Measurements from ENCODE around the gene REEP5. TPM values are rescaled to one million over a fixed set of nuclear protein-coding genes. Genes with fewer than 3 reads are reported as not detected.

The REEP5 gene
- total and polyA plus RNA-seq, 2 donors from 2014 or later: 132 to 157 TPM

DNA sequence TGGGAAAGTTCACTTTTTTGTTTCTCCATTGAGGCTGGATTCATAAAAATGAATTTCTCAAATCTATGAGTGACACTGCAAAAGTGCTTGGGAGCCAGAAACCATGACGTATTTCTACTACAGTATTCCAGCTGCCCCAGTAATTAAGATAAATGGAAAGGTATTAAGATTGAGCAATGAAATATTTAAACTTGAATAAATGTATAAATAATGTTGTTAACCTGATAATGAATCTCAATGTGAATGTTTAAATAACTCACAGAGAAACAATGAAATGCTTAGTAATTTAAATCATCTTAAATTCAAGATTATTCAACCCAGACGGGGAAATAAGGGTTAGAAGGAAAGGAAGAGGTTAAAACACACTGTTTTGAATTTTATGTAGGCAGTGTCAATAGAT lies 72.1 kb downstream of the REEP5 start:
- Histone ChIP-seq H3K4me3 (ENCODE audit: low read length in 3 of 3) (no peak overlapping the region), H3K27me3 (ENCODE audit: control insufficient read depth, insufficient read depth, low read length) (no peaks in the 10 kb centered on the region), H3K36me3 (ENCODE audit: control insufficient read depth in 2 of 3, insufficient read depth in 3 of 3, low read length in 3 of 3) (no peaks in the 10 kb centered on the region), H3K27ac (ENCODE audit: low read depth in 2 of 2, low read length in 2 of 2) (no peak overlapping the region), H3K9ac (ENCODE audit: low read length in 3 of 3) (no peak overlapping the region), H3K9me3 (ENCODE audit: control insufficient read depth in 2 of 3, insufficient read depth in 1 of 3, low read length in 3 of 3) (no peaks in the 10 kb centered on the region), H3K4me1 (ENCODE audit: control insufficient read depth in 2 of 3, insufficient read depth in 2 of 3, low read depth in 1 of 3, low read length in 3 of 3) (no peaks in the 10 kb centered on the region)
- TF ChIP-seq, protein P1, sequence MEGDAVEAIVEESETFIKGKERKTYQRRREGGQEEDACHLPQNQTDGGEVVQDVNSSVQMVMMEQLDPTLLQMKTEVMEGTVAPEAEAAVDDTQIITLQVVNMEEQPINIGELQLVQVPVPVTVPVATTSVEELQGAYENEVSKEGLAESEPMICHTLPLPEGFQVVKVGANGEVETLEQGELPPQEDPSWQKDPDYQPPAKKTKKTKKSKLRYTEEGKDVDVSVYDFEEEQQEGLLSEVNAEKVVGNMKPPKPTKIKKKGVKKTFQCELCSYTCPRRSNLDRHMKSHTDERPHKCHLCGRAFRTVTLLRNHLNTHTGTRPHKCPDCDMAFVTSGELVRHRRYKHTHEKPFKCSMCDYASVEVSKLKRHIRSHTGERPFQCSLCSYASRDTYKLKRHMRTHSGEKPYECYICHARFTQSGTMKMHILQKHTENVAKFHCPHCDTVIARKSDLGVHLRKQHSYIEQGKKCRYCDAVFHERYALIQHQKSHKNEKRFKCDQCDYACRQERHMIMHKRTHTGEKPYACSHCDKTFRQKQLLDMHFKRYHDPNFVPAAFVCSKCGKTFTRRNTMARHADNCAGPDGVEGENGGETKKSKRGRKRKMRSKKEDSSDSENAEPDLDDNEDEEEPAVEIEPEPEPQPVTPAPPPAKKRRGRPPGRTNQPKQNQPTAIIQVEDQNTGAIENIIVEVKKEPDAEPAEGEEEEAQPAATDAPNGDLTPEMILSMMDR (IDR thresholded peaks at IDR 0.05; ENCODE audit: borderline replicate concordance, extremely low read depth, insufficient read depth): no peak
- no peak for FAIRE-seq
- DNase-seq: no peak
- intact Hi-C loops (cut with DNase I): no loop called here

DNA sequence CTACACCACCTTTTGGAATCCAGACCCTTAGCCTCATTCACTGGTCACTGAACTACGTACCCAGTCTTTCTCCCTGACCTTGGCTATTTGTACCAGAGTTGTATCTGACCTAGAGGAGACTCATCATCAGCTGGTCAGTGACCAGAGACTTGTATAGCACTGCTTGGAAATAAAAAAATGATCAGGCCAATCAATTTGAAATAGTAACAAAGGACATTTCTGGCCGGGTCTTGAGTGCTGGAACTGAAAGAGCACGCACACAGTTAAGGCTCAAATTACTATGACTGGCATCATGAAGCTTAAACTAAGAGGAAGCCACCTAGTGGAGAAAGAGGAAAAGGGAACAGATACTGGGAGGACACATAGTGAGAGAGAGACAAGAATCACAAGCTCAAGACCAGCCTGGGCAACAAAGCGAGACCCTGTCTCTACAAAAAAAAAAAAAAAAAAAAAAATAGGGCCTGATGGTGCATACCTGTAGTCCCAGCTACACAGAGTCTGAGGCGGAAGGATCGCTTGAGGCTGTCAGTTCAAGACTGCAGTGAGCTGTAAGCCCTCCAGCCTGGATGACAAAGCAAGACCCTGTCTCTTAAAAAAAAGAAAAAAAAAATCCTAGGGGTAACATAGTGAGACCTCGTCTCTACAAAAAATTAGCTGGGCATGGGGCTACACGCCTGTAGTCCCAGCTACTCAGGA lies 73.8 kb downstream of the REEP5 start:
- H3K27me3 ChIP-seq (ENCODE audit: control insufficient read depth, insufficient read depth, low read length): no peaks in the 10 kb centered on the region
- H3K4me3 ChIP-seq (ENCODE audit: low read length in 3 of 3): no peak overlapping the region
- H3K36me3 ChIP-seq (ENCODE audit: control insufficient read depth in 2 of 3, insufficient read depth in 3 of 3, low read length in 3 of 3): no peaks in the 10 kb centered on the region
- no peak for FAIRE-seq
- DNase-seq: peak in 3 of 5 donors; percentile 28 to 81 (median 73)
- intact Hi-C loops (cut with DNase I): no loop called here
- H3K9me3 ChIP-seq (ENCODE audit: control insufficient read depth in 2 of 3, insufficient read depth in 1 of 3, low read length in 3 of 3): no peaks in the 10 kb centered on the region
- TF ChIP-seq, protein P1 (IDR thresholded peaks at IDR 0.05; ENCODE audit: borderline replicate concordance, extremely low read depth, insufficient read depth): peak; percentile 56
- peak overlapping the region in 1 of 2 donors; percentile 20 for H3K27ac ChIP-seq (ENCODE audit: low read depth in 2 of 2, low read length in 2 of 2)
- no peaks in the 10 kb centered on the region for H3K4me1 ChIP-seq (ENCODE audit: control insufficient read depth in 2 of 3, insufficient read depth in 2 of 3, low read depth in 1 of 3, low read length in 3 of 3)
- no peak overlapping the region for H3K9ac ChIP-seq (ENCODE audit: low read length in 3 of 3)

DNA sequence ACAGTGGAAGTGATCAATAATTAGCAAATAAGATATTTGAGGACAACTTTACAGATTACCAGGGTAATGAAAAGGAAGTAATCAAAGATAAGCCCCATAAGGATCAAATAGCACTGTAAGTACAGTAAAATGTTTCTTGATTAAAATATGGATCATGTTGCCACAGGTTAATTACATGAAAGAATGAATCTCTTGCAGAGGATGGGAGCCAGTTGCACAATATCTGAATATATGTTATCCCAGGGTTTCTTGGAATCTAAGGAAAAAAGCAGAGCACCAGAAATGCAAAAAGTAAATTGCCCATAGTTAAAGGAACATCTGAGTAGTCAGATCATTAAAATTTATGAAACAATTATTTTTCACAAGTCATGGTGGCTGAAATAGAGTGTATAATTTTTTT lies 74.7 kb downstream of the REEP5 start:
- FAIRE-seq (no peak), DNase-seq (no peak)
- Histone ChIP-seq H3K4me3 (ENCODE audit: low read length in 3 of 3) (no peak overlapping the region), H3K4me1 (ENCODE audit: control insufficient read depth in 2 of 3, insufficient read depth in 2 of 3, low read depth in 1 of 3, low read length in 3 of 3) (no peaks in the 10 kb centered on the region), H3K9ac (ENCODE audit: low read length in 3 of 3) (no peak overlapping the region), H3K27ac (ENCODE audit: low read depth in 2 of 2, low read length in 2 of 2) (no peak overlapping the region), H3K27me3 (ENCODE audit: control insufficient read depth, insufficient read depth, low read length) (no peaks in the 10 kb centered on the region), H3K9me3 (ENCODE audit: control insufficient read depth in 2 of 3, insufficient read depth in 1 of 3, low read length in 3 of 3) (no peaks in the 10 kb centered on the region), H3K36me3 (ENCODE audit: control insufficient read depth in 2 of 3, insufficient read depth in 3 of 3, low read length in 3 of 3) (no peaks in the 10 kb centered on the region)
- intact Hi-C loops (cut with DNase I): no loop called here
- TF ChIP-seq, protein P1 (IDR thresholded peaks at IDR 0.05; ENCODE audit: borderline replicate concordance, extremely low read depth, insufficient read depth): no peak

DNA sequence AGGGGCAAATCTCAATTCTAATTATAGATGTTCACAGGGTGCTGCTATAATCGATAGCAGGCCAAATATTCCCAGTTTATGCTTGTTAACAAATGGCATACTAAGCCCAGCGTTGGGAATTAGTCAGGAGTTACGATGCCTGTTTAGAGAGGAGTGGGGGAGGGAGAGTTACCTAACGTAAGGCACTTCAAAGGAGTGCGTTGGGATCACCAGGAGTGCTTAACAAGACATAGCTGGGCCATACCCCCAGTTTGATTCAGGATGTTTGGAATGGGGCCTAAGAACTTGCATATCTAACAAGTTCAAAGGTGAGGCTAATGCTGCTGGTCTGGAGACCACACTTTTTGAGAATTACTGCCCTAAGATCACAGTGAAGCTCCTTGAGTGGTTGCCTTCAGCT lies 75.5 kb downstream of the REEP5 start:
- intact Hi-C loops (cut with DNase I): no loop called here
- no peaks in the 10 kb centered on the region for H3K27me3 ChIP-seq (ENCODE audit: control insufficient read depth, insufficient read depth, low read length)

More for the DNA sequence above, 75.5 kb downstream of the REEP5 start:
- Histone ChIP-seq H3K9me3 (ENCODE audit: control insufficient read depth in 2 of 3, insufficient read depth in 1 of 3, low read length in 3 of 3) (no peaks in the 10 kb centered on the region), H3K27ac (ENCODE audit: low read depth in 2 of 2, low read length in 2 of 2) (no peak overlapping the region), H3K4me1 (ENCODE audit: control insufficient read depth in 2 of 3, insufficient read depth in 2 of 3, low read depth in 1 of 3, low read length in 3 of 3) (no peaks in the 10 kb centered on the region), H3K9ac (ENCODE audit: low read length in 3 of 3) (no peak overlapping the region), H3K36me3 (ENCODE audit: control insufficient read depth in 2 of 3, insufficient read depth in 3 of 3, low read length in 3 of 3) (no peaks in the 10 kb centered on the region), H3K4me3 (ENCODE audit: low read length in 3 of 3) (no peak overlapping the region)
- FAIRE-seq (no peak), DNase-seq (no peak)
- TF ChIP-seq, protein P1 (IDR thresholded peaks at IDR 0.05; ENCODE audit: borderline replicate concordance, extremely low read depth, insufficient read depth): no peak
